HG03045 (cell line): Measurements from ENCODE around the gene BCL11B.

Experiments used
- ATAC-seq: cut with Tn5 transposase; IDR thresholded peaks from one replicate; pipeline ENCODE4 v1.9.1; 2021; ENCODE audit warnings: mild to moderate bottlenecking, moderate library complexity; ENCODE audit not compliant: unreplicated experiment

Gene BCL11B

GRCh38 chr14:99256483-99256874, 15.5 kb downstream of the BCL11B start:
- ATAC-seq, result no peak

GRCh38 chr14:99255621-99256482, 16.1 kb downstream of the BCL11B start:
- no peak for ATAC-seq

GRCh38 chr14:99254328-99255009, 17.5 kb downstream of the BCL11B start:
- ATAC-seq, result no peak

GRCh38 chr14:99253890-99254289, 18.1 kb downstream of the BCL11B start:
- ATAC-seq, result no peak

- ATAC-seq, result no peak
Measured at GRCh38 chr14:99252940-99253868, 18.8 kb downstream of the BCL11B start.

GRCh38 chr14:99252443-99252939, 19.5 kb downstream of the BCL11B start:
- no peak for ATAC-seq

GRCh38 chr14:99251721-99252120, 20.3 kb downstream of the BCL11B start:
- no peak for ATAC-seq

- no peak for ATAC-seq
Measured at GRCh38 chr14:99250636-99251208, 21.3 kb downstream of the BCL11B start.

- ATAC-seq, result no peak
Measured at GRCh38 chr14:99249389-99249788, 22.6 kb downstream of the BCL11B start.

- ATAC-seq, result no peak
Measured at GRCh38 chr14:99248761-99249171, 23.2 kb downstream of the BCL11B start.

- ATAC-seq, result no peak
Measured at GRCh38 chr14:99247772-99248171, 24.2 kb downstream of the BCL11B start.

- no peak for ATAC-seq
Measured at GRCh38 chr14:99247101-99247729, 24.8 kb downstream of the BCL11B start.

GRCh38 chr14:99246536-99247097, 25.4 kb downstream of the BCL11B start:
- no peak for ATAC-seq

GRCh38 chr14:99245564-99246511, 26.2 kb downstream of the BCL11B start:
- ATAC-seq, result no peak

GRCh38 chr14:99244941-99245563, 26.9 kb downstream of the BCL11B start:
- no peak for ATAC-seq

- ATAC-seq, result no peak
Measured at GRCh38 chr14:99244367-99244901, 27.6 kb downstream of the BCL11B start.

GRCh38 chr14:99242816-99243721, 28.9 kb downstream of the BCL11B start:
- ATAC-seq, result no peak
